ENCODE data around the gene TANGO2. TPM values are rescaled to one million over a fixed set of nuclear protein-coding genes. Genes with fewer than 3 reads are reported as not detected.

Gene TANGO2
- total RNA-seq, 1 donor from 2014 or later, result 39.1 TPM

GRCh38 chr22:19982991-19983578 is 37.8 kb upstream of the TANGO2 start:
- intact Hi-C loops (cut with micrococcal nuclease), result no loop called here

DNA sequence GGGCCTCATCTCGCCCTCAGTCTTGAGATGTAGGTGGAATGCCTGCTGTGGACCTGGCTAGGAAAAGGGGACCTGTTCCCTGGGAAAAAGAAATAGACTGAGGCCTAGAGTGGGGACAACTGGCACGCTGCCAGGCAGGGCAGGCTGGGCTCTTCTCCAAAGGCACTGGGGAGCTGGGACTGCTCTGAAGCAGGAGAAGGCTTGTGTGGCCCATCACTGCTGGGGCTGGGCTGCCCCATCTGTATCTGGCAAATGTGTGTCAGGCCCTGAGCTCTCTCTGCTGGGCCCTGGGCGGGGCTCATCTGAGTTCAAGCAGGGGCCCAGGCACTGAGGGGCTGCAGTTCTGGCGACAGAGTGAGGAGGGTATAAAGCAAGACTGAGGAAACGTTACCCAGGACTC is 37.2 kb upstream of the TANGO2 start:
- intact Hi-C loops (cut with micrococcal nuclease), result no loop called here

GRCh38 chr22:19984201-19984753 is 36.6 kb upstream of the TANGO2 start:
- intact Hi-C loops (cut with micrococcal nuclease), result no loop called here

DNA sequence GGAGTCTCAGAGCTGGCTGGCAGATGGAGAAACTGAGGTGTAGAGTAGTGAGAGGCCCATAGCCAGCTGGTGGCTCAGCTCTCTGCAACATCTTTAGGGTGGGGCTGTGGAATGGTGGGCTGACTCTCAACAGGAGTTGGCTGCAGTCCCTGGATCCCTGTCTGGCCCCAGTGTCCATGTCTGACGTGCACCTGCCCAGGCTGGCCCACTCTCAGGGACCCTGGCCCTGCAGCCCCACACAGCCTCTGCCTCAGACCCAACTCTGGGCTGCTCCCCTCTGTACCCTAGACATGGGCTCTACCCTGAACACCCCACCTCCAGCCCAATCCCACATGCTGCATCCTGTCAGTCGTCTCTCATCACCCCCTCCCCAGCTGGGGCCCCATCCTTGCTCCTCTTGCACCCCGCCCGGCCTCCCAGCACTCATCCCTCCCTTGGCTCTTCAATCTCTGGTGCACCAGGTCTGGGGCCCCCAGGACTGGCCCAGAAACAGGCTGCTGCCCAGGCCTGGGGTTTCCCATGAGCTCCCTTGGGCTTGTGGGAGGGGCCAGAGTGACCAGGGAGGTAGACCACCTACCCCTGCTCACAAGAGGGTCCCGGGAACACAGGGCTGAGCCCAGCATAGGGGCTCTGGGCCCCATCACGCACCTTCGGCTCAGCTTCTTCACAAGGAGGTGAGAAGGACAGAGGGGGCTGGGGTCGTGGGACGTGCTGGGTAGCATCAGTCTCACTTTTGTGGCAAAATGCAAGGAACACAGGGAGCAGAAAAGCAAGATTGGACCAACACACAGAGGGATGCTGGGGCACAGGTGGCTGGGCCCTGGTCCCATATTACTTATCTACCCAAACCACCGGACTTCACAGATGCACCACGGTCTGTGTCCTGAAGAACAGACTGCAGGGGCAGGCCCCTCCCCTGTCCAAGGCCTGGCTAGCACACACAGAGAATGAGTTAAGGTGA is 35.8 kb upstream of the TANGO2 start:
- intact Hi-C loops (cut with micrococcal nuclease), result no loop called here

- intact Hi-C loops (cut with micrococcal nuclease), result no loop called here
Measured at GRCh38 chr22:19986011-19986409, 34.9 kb upstream of the TANGO2 start.

DNA sequence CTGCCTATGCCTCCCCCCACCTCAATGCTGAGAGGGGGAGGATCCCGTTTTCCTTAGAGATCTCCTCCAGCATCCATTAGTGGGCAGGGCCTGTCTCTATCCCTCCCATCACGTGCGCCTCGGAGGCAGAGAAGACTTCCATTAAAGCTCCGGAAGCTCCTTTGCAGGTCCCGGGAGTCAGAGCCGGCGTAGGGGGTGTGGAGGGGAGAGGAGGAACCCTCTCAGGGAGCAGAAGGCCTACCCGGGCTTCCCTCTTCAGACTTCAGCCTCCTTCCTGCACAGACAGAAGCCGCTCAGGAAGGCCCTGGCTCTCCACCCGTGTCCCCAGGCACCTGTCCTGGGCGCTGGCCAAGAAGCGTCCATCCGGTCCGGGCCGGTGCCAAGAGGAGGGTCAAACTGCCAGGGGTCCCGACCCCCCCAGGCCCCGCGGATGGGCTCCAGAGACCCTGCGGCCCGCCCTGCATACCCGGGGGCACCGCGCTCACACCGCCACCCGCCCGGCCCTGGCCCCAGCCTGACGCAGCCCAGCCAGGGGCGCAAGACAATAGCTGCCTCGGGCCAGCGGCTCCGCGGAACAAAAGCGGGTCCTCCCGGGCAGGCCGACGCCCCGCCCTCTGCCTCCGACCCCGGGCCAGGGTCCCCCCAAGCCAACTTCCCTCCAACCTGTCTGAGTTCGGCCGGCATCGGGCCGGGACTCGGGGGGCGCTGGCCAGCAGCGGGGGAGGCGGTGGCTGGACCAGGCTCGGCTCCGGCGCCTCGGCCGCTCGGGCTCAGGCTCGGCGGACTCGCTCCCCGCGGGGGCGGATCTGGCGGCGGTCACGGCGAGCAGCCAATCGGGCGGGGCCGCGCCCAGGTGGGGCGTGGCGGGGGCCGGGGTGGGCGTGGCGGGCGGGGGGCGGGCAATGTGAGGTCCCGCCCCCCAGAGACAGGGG is 34.2 kb upstream of the TANGO2 start:
- intact Hi-C loops (cut with micrococcal nuclease), result no loop called here

DNA sequence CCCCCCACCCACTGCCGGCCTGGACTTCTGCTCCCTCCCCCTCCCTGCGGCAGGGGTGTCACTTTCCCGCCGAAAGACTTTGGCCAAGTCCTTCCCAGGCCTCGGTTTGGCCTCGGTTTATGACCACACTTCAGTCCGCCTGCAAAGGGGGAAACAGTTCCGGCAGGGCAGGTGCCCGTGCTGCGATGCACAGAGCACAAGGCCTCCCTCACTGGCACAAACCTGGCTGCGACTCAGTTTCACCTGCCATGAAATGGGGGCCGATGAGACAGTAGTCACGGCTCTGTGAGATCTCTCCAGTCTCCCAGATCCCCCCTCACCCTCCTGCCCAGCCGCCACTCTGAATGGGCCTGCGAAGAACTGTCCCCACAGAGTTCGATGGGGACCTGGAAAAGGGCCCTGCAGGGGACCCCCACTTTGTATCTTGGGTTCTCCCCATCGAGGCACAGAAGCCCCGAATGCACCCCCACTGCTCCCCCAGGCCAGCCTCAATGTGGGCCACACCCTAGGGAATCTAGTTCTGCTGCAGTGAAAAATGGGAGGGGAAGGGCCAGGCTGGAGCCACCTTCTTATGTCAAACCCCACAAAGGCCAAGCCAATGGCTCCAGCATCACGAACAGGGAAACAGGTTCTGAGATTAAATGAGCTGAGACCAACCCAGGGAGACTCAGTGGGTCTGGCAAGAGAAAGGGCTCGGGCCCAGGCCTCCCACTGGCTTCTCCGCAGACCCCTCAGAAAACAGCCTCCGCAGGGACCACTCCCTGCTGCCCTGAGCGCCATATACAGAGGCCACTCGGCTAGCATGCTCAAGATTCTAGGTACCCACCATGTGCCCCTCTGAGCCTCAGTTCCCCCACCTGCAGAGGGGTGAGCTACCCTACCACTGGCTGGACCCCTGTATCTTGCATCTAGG is 33.3 kb upstream of the TANGO2 start:
- intact Hi-C loops (cut with micrococcal nuclease), result no loop called here

- intact Hi-C loops (cut with micrococcal nuclease), result no loop called here
Measured at GRCh38 chr22:19988331-19988808, 32.5 kb upstream of the TANGO2 start.

GRCh38 chr22:19988965-19989724 is 31.8 kb upstream of the TANGO2 start:
- intact Hi-C loops (cut with micrococcal nuclease), result no loop called here

DNA sequence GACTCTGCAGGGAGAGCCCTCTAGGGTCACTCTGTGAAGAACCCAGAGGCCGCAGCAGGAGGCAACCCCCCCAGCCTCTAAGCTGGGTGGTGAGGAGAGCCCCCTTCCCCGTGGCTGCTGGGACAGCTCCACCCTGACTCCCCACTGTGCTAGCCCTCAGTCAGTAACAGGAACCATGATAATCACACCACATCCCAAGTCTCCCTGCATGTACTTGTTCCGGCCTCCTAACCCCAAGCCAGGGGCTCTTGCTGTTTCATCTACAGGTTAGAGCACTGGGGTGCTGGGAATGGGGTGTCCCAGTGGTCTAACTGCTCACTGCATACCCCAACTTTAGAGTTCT is 31.2 kb upstream of the TANGO2 start:
- intact Hi-C loops (cut with micrococcal nuclease), result no loop called here

DNA sequence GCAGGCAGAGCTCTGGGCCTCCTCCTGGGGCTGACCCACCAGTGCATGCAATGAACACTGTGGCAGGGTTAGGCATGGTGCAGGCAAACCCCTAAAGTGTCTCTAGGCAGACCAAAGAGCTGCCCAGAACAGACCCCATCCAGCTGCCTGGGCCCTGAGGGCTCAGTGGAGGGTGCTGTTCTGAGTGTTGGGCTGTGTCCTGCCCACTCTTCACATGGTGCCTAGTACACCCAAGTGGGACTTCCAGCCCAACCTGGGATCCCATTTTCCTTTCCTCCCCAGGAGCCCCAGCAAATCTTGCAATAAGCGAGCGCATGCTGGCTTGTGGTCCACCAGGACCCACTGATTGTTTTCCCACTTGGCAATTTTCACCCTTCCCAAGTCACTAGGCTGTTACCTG is 30.7 kb upstream of the TANGO2 start:
- intact Hi-C loops (cut with micrococcal nuclease), result no loop called here

DNA sequence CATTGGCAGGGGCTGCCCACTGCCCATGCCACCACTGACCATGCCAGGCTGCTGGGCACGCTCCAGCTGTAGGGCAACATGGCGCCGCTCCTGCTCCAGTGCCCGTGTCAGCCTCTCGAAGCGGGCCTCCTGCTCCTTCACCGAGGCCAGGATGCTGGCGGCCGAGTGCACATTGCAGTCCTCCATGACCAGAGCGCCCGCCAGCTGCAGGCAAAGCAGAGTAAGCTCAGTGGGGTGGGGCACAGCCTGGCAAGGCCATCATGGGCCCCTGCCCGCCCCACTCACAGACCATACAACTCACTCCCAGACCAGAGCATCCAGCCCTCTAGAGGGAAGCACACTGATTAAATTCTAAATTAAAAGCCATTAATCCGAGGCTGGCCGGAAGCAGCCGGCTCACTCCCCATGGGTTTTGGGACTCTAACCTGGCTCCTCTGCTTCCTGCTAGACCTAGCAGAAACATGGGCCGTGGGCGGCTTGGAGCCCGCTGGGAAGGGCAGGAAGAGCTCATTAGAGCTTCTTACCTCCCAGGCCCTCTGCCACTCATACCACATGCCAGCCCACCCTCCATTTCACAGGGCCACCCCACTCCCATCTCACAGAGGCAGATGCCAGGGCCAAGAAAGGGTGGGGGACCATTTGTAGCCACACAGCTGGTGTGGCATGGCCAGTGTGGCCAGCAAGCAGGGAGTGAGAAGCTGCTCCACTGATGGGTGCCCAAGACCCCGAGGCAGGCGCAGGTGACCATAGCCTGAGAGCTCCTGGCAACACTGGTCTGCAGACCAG is 30.1 kb upstream of the TANGO2 start:
- intact Hi-C loops (cut with micrococcal nuclease), result no loop called here

DNA sequence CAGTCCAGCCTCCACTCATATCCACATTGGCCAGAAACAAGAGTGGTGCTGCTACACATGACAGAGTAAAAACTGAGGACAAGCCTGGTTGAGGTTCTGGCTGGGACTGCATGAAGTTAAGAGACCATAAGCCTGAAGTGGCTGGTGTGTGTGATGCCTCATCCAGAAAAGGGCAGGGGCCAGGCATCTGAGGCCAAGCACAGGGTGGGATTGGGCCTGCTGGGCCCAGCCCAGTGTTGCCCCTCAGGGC is 29.6 kb upstream of the TANGO2 start:
- intact Hi-C loops (cut with micrococcal nuclease), result no loop called here

GRCh38 chr22:19991645-19992451 is 29.1 kb upstream of the TANGO2 start:
- intact Hi-C loops (cut with micrococcal nuclease), result no loop called here

GRCh38 chr22:19992481-19992911 is 28.4 kb upstream of the TANGO2 start:
- intact Hi-C loops (cut with micrococcal nuclease), result no loop called here

GRCh38 chr22:19992921-19993355 is 28.0 kb upstream of the TANGO2 start:
- intact Hi-C loops (cut with micrococcal nuclease), result no loop called here

DNA sequence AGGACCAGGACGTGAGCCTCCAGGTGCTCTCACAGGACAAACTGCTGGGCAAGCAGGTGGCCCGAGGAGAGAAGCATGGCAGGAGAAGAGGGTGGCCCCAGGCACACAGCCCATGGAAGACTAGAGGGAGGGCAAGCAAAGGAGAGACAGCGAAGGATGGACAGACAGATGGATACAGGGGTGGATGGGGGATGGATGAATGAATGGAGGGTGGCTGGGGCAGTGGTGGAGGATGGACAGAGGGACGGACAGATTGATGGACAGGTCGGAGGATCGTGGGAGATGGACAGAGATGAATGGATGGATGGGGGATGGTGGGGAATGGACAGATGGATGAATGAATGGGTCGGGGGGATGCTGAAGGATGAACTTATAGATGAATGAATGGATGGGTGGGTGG is 27.0 kb upstream of the TANGO2 start:
- intact Hi-C loops (cut with micrococcal nuclease), result no loop called here

All from T-helper 2 cell treated with Interferon-gamma antibody and Interleukin-4, amounts not matched to agents 100 ng/mL and 5 ng/mL, for 36 hours (primary cell).